ENCODE measurements around the gene CFAP251.

The CFAP251 gene

GRCh38 chr12:121960541-121960940 lies 42.1 kb downstream of the CFAP251 start:
- Histone ChIP-seq H3K36me3 (ENCODE audit: insufficient read depth, low read length) (no peaks in the 10 kb centered on the region), H3K4me1 (ENCODE audit: control insufficient read depth, insufficient read depth, low read length, unreplicated experiment) (peaks cover 7% of the 10 kb centered on the region), H3K79me2 (ENCODE audit: control insufficient read depth, insufficient read depth, low read length, unreplicated experiment) (no peaks in the 10 kb centered on the region), H3K27me3 (ENCODE audit: insufficient read depth, low read length) (no peaks in the 10 kb centered on the region), H2AFZ (ENCODE audit: low read length, unreplicated experiment) (no peak overlapping the region), H3K27ac (ENCODE audit: low read depth, low read length) (no peak overlapping the region), H3K4me3 (ENCODE audit: low read depth, low read length) (no peak overlapping the region)

DNA sequence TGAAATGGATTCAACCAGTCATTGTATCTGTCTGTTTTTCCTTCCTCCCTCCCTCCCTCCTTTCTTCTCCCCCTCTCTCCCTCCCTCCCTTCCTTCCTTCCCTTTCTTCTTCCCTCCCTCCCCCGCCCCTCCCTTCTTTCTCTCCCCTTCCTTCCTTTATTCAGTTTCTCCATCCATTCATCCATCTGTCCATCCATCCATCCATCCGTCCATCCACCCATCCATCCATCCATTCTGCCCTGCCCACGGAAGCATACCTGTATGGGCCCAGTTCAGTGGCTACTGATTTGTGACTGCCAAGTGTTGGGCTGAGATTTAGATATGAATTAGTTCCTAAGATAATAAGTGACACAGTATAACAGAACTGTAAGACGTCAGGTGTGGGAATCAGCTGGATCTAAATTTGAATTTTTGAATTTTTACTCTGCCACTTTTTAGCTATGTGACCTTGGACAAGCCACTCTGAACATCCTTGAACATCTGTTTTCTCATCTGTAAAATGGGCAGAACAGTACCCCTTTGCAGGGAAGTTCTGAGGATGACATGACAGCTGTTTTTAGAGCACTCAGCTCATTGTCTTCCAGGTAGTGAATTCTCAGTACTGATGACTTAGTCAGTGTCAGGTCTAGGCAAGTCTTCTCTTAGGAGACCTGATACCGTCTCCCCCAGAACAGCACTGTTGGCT lies 42.9 kb downstream of the CFAP251 start:
- H3K36me3 ChIP-seq (ENCODE audit: insufficient read depth, low read length): no peaks in the 10 kb centered on the region
- no peak overlapping the region for H3K27ac ChIP-seq (ENCODE audit: low read depth, low read length)
- H3K27me3 ChIP-seq (ENCODE audit: insufficient read depth, low read length): no peaks in the 10 kb centered on the region
- no peak overlapping the region for H3K4me3 ChIP-seq (ENCODE audit: low read depth, low read length)
- H2AFZ ChIP-seq (ENCODE audit: low read length, unreplicated experiment): no peak overlapping the region
- H3K79me2 ChIP-seq (ENCODE audit: control insufficient read depth, insufficient read depth, low read length, unreplicated experiment): no peaks in the 10 kb centered on the region
- H3K4me1 ChIP-seq (ENCODE audit: control insufficient read depth, insufficient read depth, low read length, unreplicated experiment): peaks cover 7% of the 10 kb centered on the region

DNA sequence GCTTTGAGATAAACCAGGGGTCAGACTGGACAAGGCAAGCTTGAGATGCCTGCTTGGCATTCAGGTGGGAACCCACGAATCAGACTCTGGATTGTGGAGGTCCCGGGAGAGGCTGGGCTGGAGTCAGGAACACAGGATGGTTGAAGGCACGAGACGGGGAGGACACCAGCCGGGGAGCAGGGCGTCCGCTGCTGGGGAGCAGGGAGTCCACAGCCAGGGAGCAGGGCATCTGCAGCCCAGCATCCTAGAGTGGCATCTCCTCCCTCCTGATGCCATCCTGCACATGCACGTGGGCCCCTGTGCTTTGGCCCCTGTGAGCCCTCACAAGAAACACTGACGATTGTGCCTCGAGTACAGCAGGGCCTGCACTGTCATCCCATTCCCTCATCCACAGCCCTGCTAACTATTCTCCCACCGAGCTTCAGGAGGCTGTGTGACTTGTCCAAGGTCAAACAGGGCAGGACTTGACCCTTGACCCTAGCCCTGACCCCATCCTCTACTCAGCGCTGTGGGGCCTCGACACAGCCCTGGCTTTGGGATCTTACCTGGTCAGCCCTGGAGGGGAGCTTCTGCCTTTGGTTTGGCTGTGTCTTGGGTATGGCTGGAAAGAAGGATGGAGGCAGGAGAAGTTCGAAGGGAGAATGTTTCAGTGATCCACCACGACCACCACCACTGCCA lies 45.1 kb downstream of the CFAP251 start:
- Histone ChIP-seq H3K4me1 (ENCODE audit: control insufficient read depth, insufficient read depth, low read length, unreplicated experiment) (peaks cover 7% of the 10 kb centered on the region), H3K27ac (ENCODE audit: low read depth, low read length) (no peak overlapping the region)

DNA sequence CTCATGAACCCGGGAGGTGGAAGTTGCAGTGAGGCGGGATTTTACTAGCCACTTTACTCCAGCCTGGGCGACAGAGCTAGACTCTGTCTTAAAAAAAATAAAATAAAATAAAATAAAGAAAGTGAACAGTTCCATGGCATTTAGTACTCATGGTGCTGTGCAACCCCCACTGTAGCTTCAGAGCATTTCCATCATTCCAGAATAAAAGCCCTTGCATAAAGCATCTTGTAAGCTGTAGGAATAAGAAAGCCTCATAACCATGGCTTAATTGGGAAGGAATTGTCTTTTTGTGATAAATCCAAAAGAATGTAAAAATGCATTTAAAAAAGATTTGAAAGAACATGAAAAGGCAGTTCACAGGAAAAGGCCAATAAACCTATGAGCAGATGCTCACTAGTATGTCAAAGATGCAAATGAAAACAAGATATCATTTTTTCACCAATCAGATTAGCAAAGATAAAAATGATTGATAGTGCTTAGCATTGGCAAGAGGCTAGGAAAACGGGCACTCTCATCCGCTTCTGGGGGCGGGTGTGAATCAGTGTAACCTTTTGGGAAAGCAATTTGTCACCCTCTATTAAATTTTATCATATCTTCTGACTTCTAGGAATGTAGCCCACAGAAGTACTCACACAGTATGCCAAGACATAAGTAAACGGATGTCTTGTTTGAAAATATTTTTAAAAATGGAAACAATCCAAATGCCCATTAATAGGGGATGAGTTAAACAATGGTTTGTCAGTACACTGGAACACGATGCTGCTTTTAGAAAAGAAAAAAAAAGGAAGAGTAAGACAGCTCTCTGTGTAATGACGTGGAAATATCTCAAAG lies 46.6 kb downstream of the CFAP251 start:
- Histone ChIP-seq H3K4me1 (ENCODE audit: control insufficient read depth, insufficient read depth, low read length, unreplicated experiment) (peaks cover 7% of the 10 kb centered on the region), H3K36me3 (ENCODE audit: insufficient read depth, low read length) (no peaks in the 10 kb centered on the region), H3K27me3 (ENCODE audit: insufficient read depth, low read length) (no peaks in the 10 kb centered on the region), H2AFZ (ENCODE audit: low read length, unreplicated experiment) (no peak overlapping the region), H3K79me2 (ENCODE audit: control insufficient read depth, insufficient read depth, low read length, unreplicated experiment) (no peaks in the 10 kb centered on the region), H3K4me3 (ENCODE audit: low read depth, low read length) (no peak overlapping the region), H3K27ac (ENCODE audit: low read depth, low read length) (peak overlapping the region; percentile 20; the same call in 1 of the 2 replicates)

More for the DNA sequence above, 45.1 kb downstream of the CFAP251 start:
- H3K4me3 ChIP-seq (ENCODE audit: low read depth, low read length): no peak overlapping the region
- H3K27me3 ChIP-seq (ENCODE audit: insufficient read depth, low read length): no peaks in the 10 kb centered on the region
- no peaks in the 10 kb centered on the region for H3K79me2 ChIP-seq (ENCODE audit: control insufficient read depth, insufficient read depth, low read length, unreplicated experiment)
- no peaks in the 10 kb centered on the region for H3K36me3 ChIP-seq (ENCODE audit: insufficient read depth, low read length)
- H2AFZ ChIP-seq (ENCODE audit: low read length, unreplicated experiment): no peak overlapping the region

DNA sequence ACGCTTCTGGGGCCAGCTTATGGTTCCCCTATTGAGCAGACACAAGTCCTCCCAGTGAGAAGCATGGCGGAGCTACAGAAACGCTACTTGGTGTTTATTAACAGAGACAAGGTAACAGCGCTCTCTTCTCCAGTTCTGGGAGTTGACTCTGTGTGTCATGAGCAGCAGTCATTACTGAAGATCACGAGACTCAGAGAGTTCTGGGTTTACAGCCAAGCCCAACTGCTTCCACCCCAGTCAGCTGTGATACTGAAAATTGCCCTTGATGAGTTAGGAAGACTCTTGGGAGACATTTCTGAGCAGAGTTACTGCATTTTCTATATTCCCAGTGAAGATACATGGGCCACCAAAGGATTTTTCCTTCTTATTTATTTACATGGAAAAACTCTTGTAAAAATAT lies 48.6 kb downstream of the CFAP251 start:
- Histone ChIP-seq H3K79me2 (ENCODE audit: control insufficient read depth, insufficient read depth, low read length, unreplicated experiment) (no peaks in the 10 kb centered on the region), H3K36me3 (ENCODE audit: insufficient read depth, low read length) (no peaks in the 10 kb centered on the region), H2AFZ (ENCODE audit: low read length, unreplicated experiment) (no peak overlapping the region), H3K4me1 (ENCODE audit: control insufficient read depth, insufficient read depth, low read length, unreplicated experiment) (peaks cover 7% of the 10 kb centered on the region), H3K27me3 (ENCODE audit: insufficient read depth, low read length) (no peaks in the 10 kb centered on the region), H3K4me3 (ENCODE audit: low read depth, low read length) (no peak overlapping the region), H3K27ac (ENCODE audit: low read depth, low read length) (no peak overlapping the region)

DNA sequence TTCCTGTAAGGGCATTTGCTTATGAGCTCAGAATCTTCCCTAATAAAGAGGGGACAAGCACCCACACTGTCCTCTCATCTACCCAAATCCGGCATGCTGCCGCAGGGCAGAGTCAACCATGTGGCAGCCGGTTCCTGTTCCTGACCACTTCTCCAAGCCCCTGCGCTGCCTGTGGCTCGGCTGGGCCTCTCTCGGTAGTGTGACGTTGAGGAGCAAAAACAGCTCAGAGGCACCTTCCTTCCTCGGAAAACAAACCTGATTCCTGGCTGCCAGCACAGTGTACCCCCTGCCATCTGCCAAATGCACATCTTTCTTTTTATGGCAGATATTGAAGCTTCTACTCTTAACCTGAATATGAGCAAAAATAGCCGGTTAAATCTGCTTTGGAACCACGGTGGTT lies 50.5 kb downstream of the CFAP251 start:
- H2AFZ ChIP-seq (ENCODE audit: low read length, unreplicated experiment): no peak overlapping the region
- H3K79me2 ChIP-seq (ENCODE audit: control insufficient read depth, insufficient read depth, low read length, unreplicated experiment): no peaks in the 10 kb centered on the region
- no peak overlapping the region for H3K27ac ChIP-seq (ENCODE audit: low read depth, low read length)
- no peaks in the 10 kb centered on the region for H3K36me3 ChIP-seq (ENCODE audit: insufficient read depth, low read length)
- H3K4me3 ChIP-seq (ENCODE audit: low read depth, low read length): no peak overlapping the region
- peaks cover 7% of the 10 kb centered on the region for H3K4me1 ChIP-seq (ENCODE audit: control insufficient read depth, insufficient read depth, low read length, unreplicated experiment)
- H3K27me3 ChIP-seq (ENCODE audit: insufficient read depth, low read length): no peaks in the 10 kb centered on the region

GRCh38 chr12:121969726-121970125 lies 51.3 kb downstream of the CFAP251 start:
- no peaks in the 10 kb centered on the region for H3K79me2 ChIP-seq (ENCODE audit: control insufficient read depth, insufficient read depth, low read length, unreplicated experiment)
- peaks cover 7% of the 10 kb centered on the region for H3K4me1 ChIP-seq (ENCODE audit: control insufficient read depth, insufficient read depth, low read length, unreplicated experiment)
- no peaks in the 10 kb centered on the region for H3K27me3 ChIP-seq (ENCODE audit: insufficient read depth, low read length)
- no peak overlapping the region for H2AFZ ChIP-seq (ENCODE audit: low read length, unreplicated experiment)
- H3K4me3 ChIP-seq (ENCODE audit: low read depth, low read length): no peak overlapping the region
- no peaks in the 10 kb centered on the region for H3K36me3 ChIP-seq (ENCODE audit: insufficient read depth, low read length)
- H3K27ac ChIP-seq (ENCODE audit: low read depth, low read length): no peak overlapping the region

DNA sequence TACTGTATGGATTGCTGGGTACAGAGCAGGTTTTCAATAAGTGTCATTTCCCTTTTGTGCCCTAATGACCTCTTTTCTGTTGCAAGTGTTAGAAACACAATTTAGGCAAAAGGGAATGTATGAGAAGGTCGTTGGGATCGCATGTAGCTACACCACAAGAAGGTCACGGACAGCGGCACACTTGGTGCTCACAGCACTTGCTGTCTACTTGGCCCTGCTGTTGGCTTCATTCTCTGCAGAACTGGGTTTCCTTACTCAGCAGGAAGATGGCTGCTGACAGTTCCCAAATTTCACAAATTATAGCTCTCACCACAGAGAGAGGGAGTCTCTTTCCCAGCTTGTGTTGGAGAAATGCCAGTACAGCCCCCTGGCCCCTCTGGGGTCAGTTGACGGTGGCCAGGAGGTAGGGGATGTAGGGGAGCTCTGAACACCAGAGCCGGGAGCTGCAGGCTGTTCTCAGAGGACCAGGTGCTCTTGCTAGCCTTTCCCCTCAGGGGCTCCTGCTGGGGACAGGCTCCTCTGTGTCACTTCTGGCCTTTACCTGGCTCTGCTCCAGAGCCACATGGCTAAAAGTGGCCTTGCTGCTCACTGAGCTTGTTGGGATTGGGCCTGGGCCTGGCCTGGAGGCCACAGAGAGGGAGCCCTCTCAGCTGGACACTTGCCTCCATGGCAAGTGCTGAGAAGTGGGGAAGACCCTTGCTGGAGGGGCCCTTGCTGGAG lies 52.3 kb downstream of the CFAP251 start:
- no peak overlapping the region for H3K27ac ChIP-seq (ENCODE audit: low read depth, low read length)
- H3K79me2 ChIP-seq (ENCODE audit: control insufficient read depth, insufficient read depth, low read length, unreplicated experiment): no peaks in the 10 kb centered on the region

GRCh38 chr12:121974026-121974985 lies 55.9 kb downstream of the CFAP251 start:
- Histone ChIP-seq H3K36me3 (ENCODE audit: insufficient read depth, low read length) (no peaks in the 10 kb centered on the region), H3K4me1 (ENCODE audit: control insufficient read depth, insufficient read depth, low read length, unreplicated experiment) (no peaks in the 10 kb centered on the region), H3K79me2 (ENCODE audit: control insufficient read depth, insufficient read depth, low read length, unreplicated experiment) (no peaks in the 10 kb centered on the region), H3K4me3 (ENCODE audit: low read depth, low read length) (no peak overlapping the region), H3K27ac (ENCODE audit: low read depth, low read length) (no peak overlapping the region), H3K27me3 (ENCODE audit: insufficient read depth, low read length) (no peaks in the 10 kb centered on the region), H2AFZ (ENCODE audit: low read length, unreplicated experiment) (no peak overlapping the region)

More for the DNA sequence above, 52.3 kb downstream of the CFAP251 start:
- no peaks in the 10 kb centered on the region for H3K36me3 ChIP-seq (ENCODE audit: insufficient read depth, low read length)
- H3K4me1 ChIP-seq (ENCODE audit: control insufficient read depth, insufficient read depth, low read length, unreplicated experiment): no peaks in the 10 kb centered on the region
- no peak overlapping the region for H3K4me3 ChIP-seq (ENCODE audit: low read depth, low read length)
- H2AFZ ChIP-seq (ENCODE audit: low read length, unreplicated experiment): no peak overlapping the region
- H3K27me3 ChIP-seq (ENCODE audit: insufficient read depth, low read length): no peaks in the 10 kb centered on the region

All from ACC112 (cell line).